Uterus (tissue), 2 donors: Measurements from ENCODE around the gene SPTSSA.

Experiments used
- CTCF ChIP-seq, 4 experiments: fragments of 200-600 bp in 2 of 4; fragments of 450-650 bp in 2 of 4; sonication (generic) in 2 of 4; IDR thresholded peaks; one replicate each; pipeline ENCODE4 v1.5.1; 2016 to 2019; ENCODE audit warnings: antibody characterized with exemption in 4 of 4, mild to moderate bottlenecking in 2 of 4, moderate library complexity in 1 of 4
- POLR2A ChIP-seq, 2 donors: fragments of 450-650 bp; IDR thresholded peaks; one replicate each; pipeline ENCODE4 v1.6.1; 2016; ENCODE audit warnings: antibody characterized with exemption in 2 of 2, mild to moderate bottlenecking in 1 of 2, moderate library complexity in 1 of 2

- TF ChIP-seq CTCF (IDR thresholded peaks at IDR 0.05) (no peak), POLR2A (IDR thresholded peaks at IDR 0.05) (no peak)
Measured at GRCh38 chr14:34479694-34480093, 17.7 kb upstream of the SPTSSA start.
